GM23338 (cell line): ENCODE measurements around the gene LMBR1. TPM values are rescaled to one million over a fixed set of nuclear protein-coding genes. Genes with fewer than 3 reads are reported as not detected.
"Not testable (repeated sequence)": the region's sequence is repeated elsewhere in the genome, so short reads cannot be mapped to it uniquely, and the experiment has no call there.

ENCODE experiments used
- ATAC-seq: fragments of 200-7000 bp; cut with Tn5 transposase; 3 replicates; pipeline ENCODE4 v1.9.1; 2020
- DNase-seq: peaks from one replicate; pipeline ENCODE4 v3.0.0-alpha.2; 2015; ENCODE audit warnings: low spot score
- H2AFZ ChIP-seq: fragments of 200-600 bp; sonication (generic); 2 replicates; pipeline ENCODE4 v1.8.0; 2016; ENCODE audit warnings: antibody characterized with exemption, mild to moderate bottlenecking, moderate library complexity
- H3F3A ChIP-seq: fragments of 200-600 bp; sonication (generic); replicated peaks from 2 replicates; pipeline ENCODE4 v1.8.0; 2017; ENCODE audit warnings: antibody characterized with exemption, mixed run types, low read depth
- H3K27ac ChIP-seq: fragments of 200-600 bp; sonication (generic); 2 replicates; pipeline ENCODE4 v1.6.1; 2016; ENCODE audit warnings: low read depth
- H3K27me3 ChIP-seq: fragments of 200-600 bp; sonication (generic); 2 replicates; pipeline ENCODE4 v1.8.0; 2016; ENCODE audit warnings: mild to moderate bottlenecking, mixed run types, moderate library complexity; ENCODE audit not compliant: insufficient read depth
- H3K36me3 ChIP-seq: fragments of 200-600 bp; sonication (generic); 2 replicates; pipeline ENCODE4 v1.8.0; 2016; ENCODE audit warnings: mild to moderate bottlenecking; ENCODE audit not compliant: insufficient read depth
- H3K4me1 ChIP-seq: fragments of 200-600 bp; sonication (generic); 2 replicates; pipeline ENCODE4 v1.8.0; 2016; ENCODE audit warnings: mild to moderate bottlenecking, moderate library complexity; ENCODE audit not compliant: insufficient read depth
- H3K4me2 ChIP-seq: fragments of 200-600 bp; sonication (generic); 2 replicates; pipeline ENCODE4 v1.7.1; 2017; ENCODE audit warnings: mixed run types
- H3K4me3 ChIP-seq: fragments of 200-600 bp; sonication (generic); 2 replicates; pipeline ENCODE4 v1.6.1; 2016; ENCODE audit warnings: mixed run types
- H3K79me2 ChIP-seq: fragments of 200-600 bp; sonication (generic); replicated peaks from 2 replicates; pipeline ENCODE4 v1.8.0; 2017; ENCODE audit warnings: mild to moderate bottlenecking; ENCODE audit not compliant: insufficient read depth
- H3K9me2 ChIP-seq: fragments of 200-600 bp; sonication (generic); 2 replicates; pipeline ENCODE4 v1.8.0; 2017; ENCODE audit not compliant: insufficient read depth
- H4K20me1 ChIP-seq: fragments of 200-600 bp; sonication (generic); replicated peaks from 2 replicates; pipeline ENCODE4 v1.8.0; 2017; ENCODE audit warnings: mild to moderate bottlenecking; ENCODE audit not compliant: insufficient read depth
- H3K27ac Mint-ChIP-seq: 2 replicates; pipeline ENCODE4 v1.8.0; 2020; ENCODE audit warnings: inconsistent platforms, mild to moderate bottlenecking, moderate library complexity, mixed read lengths
- H3K27me3 Mint-ChIP-seq: 3 replicates; pipeline ENCODE4 v1.8.0; 2022; ENCODE audit warnings: low read depth, mild to moderate bottlenecking, moderate library complexity, mixed read lengths, inconsistent platforms; ENCODE audit not compliant: insufficient read depth, poor library complexity
- H3K36me3 Mint-ChIP-seq: 3 replicates; pipeline ENCODE4 v1.8.0; 2021; ENCODE audit warnings: low read depth, mild to moderate bottlenecking, inconsistent platforms, moderate library complexity, mixed read lengths
- H3K4me1 Mint-ChIP-seq: 3 replicates; pipeline ENCODE4 v1.8.0; 2020; ENCODE audit warnings: mild to moderate bottlenecking, inconsistent platforms, mixed read lengths
- H3K4me3 Mint-ChIP-seq: 3 replicates; pipeline ENCODE4 v1.8.0; 2021; ENCODE audit warnings: moderate library complexity, mild to moderate bottlenecking, inconsistent platforms, mixed read lengths
- H3K9me3 Mint-ChIP-seq: 3 replicates; pipeline ENCODE4 v1.8.0; 2020; ENCODE audit warnings: moderate library complexity, mild to moderate bottlenecking, inconsistent platforms, mixed read lengths
- CTCF ChIP-seq, 2 experiments: fragments of 200-600 bp in 1 of 2; sonication (generic) in 1 of 2; conservative IDR thresholded peaks; 2 replicates each; pipeline versions ENCODE4 v1.5.1 to v1.6.1; 2016 to 2017; ENCODE audit warnings: antibody characterized with exemption in 2 of 2, low read depth in 2 of 2, mild to moderate bottlenecking in 2 of 2, moderate library complexity in 1 of 2
- ETS1 ChIP-seq: IDR thresholded peaks from 2 replicates; pipeline ENCODE4 v1.6.1; 2016; ENCODE audit warnings: antibody characterized with exemption
- POLR2AphosphoS5 ChIP-seq: IDR thresholded peaks from 2 replicates; pipeline ENCODE4 v1.6.1; 2016; ENCODE audit warnings: antibody characterized with exemption, low read depth
- REST ChIP-seq: IDR thresholded peaks from one replicate; pipeline ENCODE4 v1.6.1; 2018; ENCODE audit warnings: antibody characterized with exemption; ENCODE audit not compliant: unreplicated experiment
- STAT1 ChIP-seq: IDR thresholded peaks from one replicate; pipeline ENCODE4 v1.6.1; 2016; ENCODE audit warnings: antibody characterized with exemption; ENCODE audit not compliant: unreplicated experiment
- ZNF114 ChIP-seq: fragments of 250-450 bp; sonication (Bioruptor Pico); IDR thresholded peaks from 2 replicates; pipeline ENCODE4 v1.5.0; 2020; ENCODE audit warnings: mild to moderate bottlenecking, moderate library complexity
- ZNF331 ChIP-seq: fragments of 250-450 bp; sonication (Bioruptor Pico); IDR thresholded peaks from 2 replicates; pipeline ENCODE4 v1.5.0; 2020; ENCODE audit warnings: low read depth, mild to moderate bottlenecking, moderate library complexity
- ZNF462 ChIP-seq: fragments of 250-450 bp; sonication (Bioruptor Pico); IDR thresholded peaks from 2 replicates; pipeline ENCODE4 v1.5.0; 2020; ENCODE audit warnings: mild to moderate bottlenecking, moderate library complexity
- polyA plus RNA-seq: library from polyadenylated mRNA; unstranded; fragments of >200 nt; fragmentation: Nextera tagmentation; extraction: Ambion mirVana; gene quantifications from 2 replicates; pipeline ENCODE4 v1.2.1, GENCODE V29; 2016
- total RNA-seq: library from RNA; depleted of rRNA; stranded (reverse); fragments of >200 nt; shearing (Covaris generic); gene quantifications from 2 replicates; pipeline ENCODE4 v1.2.3, GENCODE V29; 2014

LMBR1 gene
- total and polyA plus RNA-seq, 2 experiments from 2014 or later = 21.8 to 90.1 TPM

GRCh38 chr7:156861212-156861611 lies 31.8 kb downstream of the LMBR1 start (continued):
- no peak for TF ChIP-seq CTCF (conservative IDR thresholded peaks at IDR 0.05; ENCODE audit: low read depth in 2 of 2)

GRCh38 chr7:156860099-156860498 lies 32.9 kb downstream of the LMBR1 start:
- not testable (repeated sequence) for H3K27ac ChIP-seq, H3K27me3 ChIP-seq, H3K27ac Mint-ChIP-seq, H3K4me1 Mint-ChIP-seq, H3K4me2 ChIP-seq, H3F3A ChIP-seq, H4K20me1 ChIP-seq, ATAC-seq, H3K4me3 ChIP-seq, H3K27me3 Mint-ChIP-seq, H3K4me1 ChIP-seq, H3K4me3 Mint-ChIP-seq, DNase-seq, H2AFZ ChIP-seq, H3K9me2 ChIP-seq
- Histone ChIP-seq H3K36me3 (peaks cover 23% of the 10 kb centered on the region), H3K79me2 (peaks cover 99% of the 10 kb centered on the region)
- Mint-ChIP-seq H3K9me3 (peaks cover 85% of the 10 kb centered on the region), H3K36me3 (peaks cover 85% of the 10 kb centered on the region)

- Mint-ChIP-seq H3K9me3 (peaks cover 91% of the 10 kb centered on the region), H3K36me3 (peaks cover 89% of the 10 kb centered on the region), H3K27ac (no peak overlapping the region), H3K4me1 (peaks cover 2% of the 10 kb centered on the region; the same call in 1 of the 3 replicates), H3K27me3 (no peaks in the 10 kb centered on the region), H3K4me3 (no peak overlapping the region)
- ATAC-seq (no peak), DNase-seq (no peak)
- Histone ChIP-seq H3K27me3 (no peaks in the 10 kb centered on the region), H3K27ac (no peak overlapping the region), H4K20me1 (0 out of 2 replicates have a peak, but pooled peaks cover 2% of the 10 kb centered on the region), H3K79me2 (peaks cover 99% of the 10 kb centered on the region), H3K4me1 (peaks cover 4% of the 10 kb centered on the region; the same call in 1 of the 2 replicates), H3K4me2 (no peak overlapping the region), H3K4me3 (no peak overlapping the region), H3K36me3 (peaks cover 23% of the 10 kb centered on the region), H3K9me2 (no peaks in the 10 kb centered on the region), H3F3A (no peaks in the 10 kb centered on the region), H2AFZ (no peak overlapping the region)
- TF ChIP-seq ZNF114 (CRISPR knock-in tag) (no peak), ZNF462 (CRISPR knock-in tag) (no peak), STAT1 (no peak), ZNF331 (CRISPR knock-in tag) (no peak), POLR2AphosphoS5 (no peak), REST (no peak), ETS1 (no peak)
Observed at GRCh38 chr7:156858523-156858922, 34.5 kb downstream of the LMBR1 start.
